GM12878 (cell line): ENCODE data around the gene ATP1A1. TPM values are rescaled to one million over a fixed set of nuclear protein-coding genes. Genes with fewer than 3 reads are reported as not detected.

Experiments
- ATAC-seq: fragments of 200-7000 bp; cut with Tn5 transposase; 3 replicates; pipeline ENCODE4 v1.9.1; 2020; ENCODE audit warnings: mild to moderate bottlenecking, moderate library complexity
- BruUV-seq: library from RNA; stranded (reverse); fragments of 400-500 nt; replicated peaks from 2 replicates; lab custom pipeline; 2021; lab: Mats Ljungman, UMichigan
- CTCF ChIA-PET: fragments of 300-600 bp; sonication (Branson Sonifier 250); formaldehyde crosslinking; extraction: SDS; loops from one replicate; lab custom pipeline; 2021; ENCODE audit warnings: inconsistent platforms; lab: Yijun Ruan, JAX
- POLR2A ChIA-PET: fragments of 350-600 bp; formaldehyde crosslinking; extraction: SDS; loops from one replicate; lab custom pipeline; 2021; ENCODE audit warnings: inconsistent platforms; lab: Charles Lee
- RAD21 ChIA-PET: fragments of 300-600 bp; sonication (Branson Sonifier 250); formaldehyde crosslinking; loops from one replicate; lab custom pipeline; 2023; ENCODE audit warnings: antibody characterized with exemption; ENCODE audit not compliant: unreplicated experiment; lab: Charles Lee
- SMC1A ChIA-PET: fragments of 300-600 bp; sonication (Branson Sonifier 250); formaldehyde crosslinking; loops from one replicate; lab custom pipeline; 2023; ENCODE audit not compliant: unreplicated experiment, uncharacterized antibody; lab: Charles Lee
- DNase-seq: peaks from one replicate; pipeline ENCODE4 v3.0.0-alpha.2; 2011; ENCODE audit warnings: low read depth, low spot score
- FAIRE-seq: peaks from 3 replicates; lab custom pipeline; 2011; peaks lifted over from hg19 to GRCh38; lab: Jason Lieb, UNC
- H2AFZ ChIP-seq: 2 replicates; pipeline ENCODE4 v1.6.0; 2011; ENCODE audit warnings: low read depth, low read length, control low read depth; ENCODE audit not compliant: control insufficient read depth
- H3K27ac ChIP-seq: 2 replicates; pipeline ENCODE4 v1.5.1; 2011; ENCODE audit warnings: control low read depth; ENCODE audit not compliant: control insufficient read depth, insufficient read depth
- H3K27me3 ChIP-seq, 2 experiments: replicated peaks in 1 of 2; 2 replicates each; pipeline versions ENCODE4 v1.6.0 to v1.6.1; 2011; ENCODE audit warnings: low read length in 1 of 2; ENCODE audit not compliant: control insufficient read depth in 2 of 2, insufficient read depth in 2 of 2
- H3K36me3 ChIP-seq, 2 experiments: 2 replicates each; pipeline ENCODE4 v1.5.1; 2011; ENCODE audit warnings: low read length in 1 of 2; ENCODE audit not compliant: control insufficient read depth in 2 of 2, insufficient read depth in 2 of 2
- H3K4me1 ChIP-seq: 2 replicates; pipeline ENCODE4 v1.6.1; 2011; ENCODE audit warnings: mild to moderate bottlenecking, low read length, moderate library complexity, mixed read lengths; ENCODE audit not compliant: control insufficient read depth, insufficient read depth
- H3K4me2 ChIP-seq: 2 replicates; pipeline ENCODE4 v1.6.0; 2011; ENCODE audit warnings: control low read depth; ENCODE audit not compliant: control insufficient read depth, insufficient read depth
- H3K4me3 ChIP-seq: fragments of 200-600 bp; sonication (generic); 2 replicates; pipeline ENCODE4 v1.5.1; 2016
- H3K79me2 ChIP-seq: 2 replicates; pipeline ENCODE4 v1.6.0; 2011; ENCODE audit warnings: low read length; ENCODE audit not compliant: control insufficient read depth, insufficient read depth
- H3K9ac ChIP-seq: 2 replicates; pipeline ENCODE4 v1.8.0; 2011; ENCODE audit warnings: low read length, control low read depth, mixed read lengths; ENCODE audit not compliant: control insufficient read depth, insufficient read depth
- H3K9me3 ChIP-seq: replicated peaks from 3 replicates; pipeline ENCODE4 v1.5.1; 2011; ENCODE audit warnings: mild to moderate bottlenecking, low read length; ENCODE audit not compliant: control insufficient read depth, insufficient read depth
- H4K20me1 ChIP-seq: 2 replicates; pipeline ENCODE4 v1.6.0; 2011; ENCODE audit not compliant: control insufficient read depth, insufficient read depth
- CBX5 ChIP-seq: sonication (generic); IDR thresholded peaks from 2 replicates; pipeline ENCODE4 v1.6.1; 2016; ENCODE audit warnings: low read depth, moderate library complexity, mild to moderate bottlenecking, inconsistent platforms
- CEBPB ChIP-seq, 2 experiments: fragments of 150-350 bp in 1 of 2; IDR thresholded peaks; 2 replicates each; pipeline ENCODE4 v1.6.1; 2012 to 2014; ENCODE audit warnings: low read depth in 2 of 2, low read length in 2 of 2, borderline replicate concordance in 1 of 2, inconsistent platforms in 1 of 2
- EP300 ChIP-seq, 2 experiments: fragments of 150-350 bp in 1 of 2; IDR thresholded peaks; 2 replicates each; pipeline ENCODE4 v1.6.1; 2011 to 2012; ENCODE audit warnings: low read depth in 2 of 2, low read length in 2 of 2, borderline replicate concordance in 1 of 2, improper control_type of control experiment in 1 of 2, inconsistent platforms in 1 of 2; ENCODE audit not compliant: control insufficient read depth in 1 of 2
- GATAD2B ChIP-seq: fragments of 450-650 bp; conservative IDR thresholded peaks from 2 replicates; pipeline ENCODE4 v1.6.1; 2017; ENCODE audit warnings: low read depth, mild to moderate bottlenecking, moderate library complexity
- JUNB ChIP-seq: IDR thresholded peaks from 2 replicates; pipeline ENCODE4 v1.6.1; 2016; ENCODE audit warnings: antibody characterized with exemption, mild to moderate bottlenecking
- POLR2AphosphoS5 ChIP-seq: IDR thresholded peaks from 2 replicates; pipeline ENCODE4 v1.6.1; 2011; ENCODE audit warnings: mild to moderate bottlenecking, low read length, inconsistent platforms
- SMAD5 ChIP-seq: IDR thresholded peaks from 2 replicates; pipeline ENCODE4 v1.6.1; 2016; ENCODE audit warnings: antibody characterized with exemption, low read depth
- SMARCA5 ChIP-seq: fragments of 450-650 bp; IDR thresholded peaks from 2 replicates; pipeline ENCODE4 v1.6.1; 2017; ENCODE audit warnings: mild to moderate bottlenecking
- SREBF2 ChIP-seq: IDR thresholded peaks from 2 replicates; pipeline ENCODE4 v1.6.1; 2012; ENCODE audit warnings: mild to moderate bottlenecking, low read length
- SUZ12 ChIP-seq: fragments of 200-600 bp; sonication (generic); IDR thresholded peaks from one replicate; pipeline ENCODE4 v1.6.1; 2018; ENCODE audit warnings: antibody characterized with exemption, mild to moderate bottlenecking; ENCODE audit not compliant: unreplicated experiment
- ZBTB40 ChIP-seq: fragments of 450-650 bp; IDR thresholded peaks from 2 replicates; pipeline ENCODE4 v1.6.1; 2016; ENCODE audit warnings: mild to moderate bottlenecking, moderate library complexity, borderline replicate concordance
- WGBS: methylation state at CpG from one replicate; pipeline ENCODE4 v1.1.6; 2016; ENCODE audit warnings: low lambda C conversion rate; ENCODE audit not compliant: insufficient replicate concordance, insufficient coverage; ENCODE audit errors: missing lambda C conversion rate; 5-methylcytosine and 5-hydroxymethylcytosine counted together
- in situ Hi-C: fragments of 300-500 bp; cut with MboI; formaldehyde crosslinking; loops from 9 replicates; pipeline ENCODE4 v1.14.3; 2018; ENCODE audit warnings: mixed read lengths
- intact Hi-C: fragments of 100-400 bp; cut with micrococcal nuclease; formaldehyde crosslinking; loops from one replicate; pipeline ENCODE4 v1.14.2; 2022; ENCODE audit not compliant: unreplicated experiment
- polyA plus RNA-seq, 11 experiments: library from polyadenylated mRNA; depleted of rRNA in 4 of 11; unstranded in 6 of 11; stranded (reverse) in 5 of 11; fragments of >200 nt; fragmentation: Nextera tagmentation in 4 of 11; fragmentation: Illumina TruSeq in 1 of 11; extraction: Ambion mirVana in 4 of 11; extraction: Trizol in 1 of 11; gene quantifications; 1 replicate in 1 of 11; 2 replicates in 10 of 11; pipeline versions ENCODE4 v1.2.1 to v1.2.3, GENCODE V29; 2011 to 2016; ENCODE audit warnings: inconsistent platforms in 2 of 11, missing spikeins in 2 of 11, low read depth in 1 of 11
- total RNA-seq, 4 experiments: library from RNA; depleted of rRNA in 3 of 4; stranded (reverse); fragments of >200 nt in 3 of 4; fragmentation: Illumina TruSeq in 1 of 4; extraction: Trizol in 1 of 4; gene quantifications; 2 replicates each; pipeline versions ENCODE4 v1.2.1 to v1.2.3, GENCODE V29; 2013 to 2021

Gene ATP1A1
- total and polyA plus RNA-seq, 10 of the 15 experiments (the other 5 are each of a cell fraction or from before 2014, with no cell fraction given): 113 to 566 (median 313) TPM

- no peak overlapping the region for H3K27ac ChIP-seq
- 100% methylated on average over 2 of the region's 2 CpGs for WGBS
- intact Hi-C loops (no loop called here), in situ Hi-C loops (no loop called here)
- ChIA-PET CTCF (interaction anchor here (1.6 to 4.6 kb wide), 3 partner anchors 9 to 92 kb away, joined by 4 to 19 read pairs (median 8); no protein-coding TSS in a partner anchor), SMC1A (interaction anchor here (1.3 to 2.2 kb wide), 4 partner anchors 11 to 30 kb away, joined by 3 to 7 read pairs (median 5); no protein-coding TSS in a partner anchor), POLR2A (interaction anchor here (0.7 to 1.1 kb wide), 2 partner anchors 13 to 39 kb away, joined by 3 to 4 read pairs; no protein-coding TSS in a partner anchor), RAD21 (interaction anchor here (1.2 kb wide), 1 partner anchor 162 kb away, joined by 3 read pairs; no protein-coding TSS in a partner anchor)
- peaks cover 35 to 69% of the 10 kb centered on the region in 2 experiments for H3K36me3 ChIP-seq
- no peak overlapping the region for H3K4me2 ChIP-seq
- TF ChIP-seq CEBPB (IDR thresholded peaks at IDR 0.05; ENCODE audit: borderline replicate concordance in 1 of 2, low read depth in 2 of 2, low read length in 2 of 2) (no peak), SUZ12 (no peak), CBX5 (no peak), POLR2AphosphoS5 (no peak), SMAD5 (no peak), EP300 (IDR thresholded peaks at IDR 0.05; ENCODE audit: borderline replicate concordance in 1 of 2, control insufficient read depth in 1 of 2, low read depth in 2 of 2, low read length in 2 of 2) (no peak), SREBF2 (no peak), JUNB (no peak), ZBTB40 (no peak), SMARCA5 (no peak), GATAD2B (no peak)
- no peak overlapping the region for H3K9ac ChIP-seq
- H4K20me1 ChIP-seq: no peaks in the 10 kb centered on the region; the same call in 1 of the 2 replicates
- H3K27me3 ChIP-seq: no peaks in the 10 kb centered on the region
- no peak overlapping the region for H3K4me3 ChIP-seq
- BruUV-seq: no TSS peak
- FAIRE-seq: no peak
- no peak overlapping the region for H2AFZ ChIP-seq
- H3K79me2 ChIP-seq: peaks cover 6% of the 10 kb centered on the region
- H3K4me1 ChIP-seq: peaks cover 14% of the 10 kb centered on the region
- ATAC-seq: no peak
- no peaks in the 10 kb centered on the region for H3K9me3 ChIP-seq
- DNase-seq: no peak
These were observed 20.7 kb downstream of the ATP1A1 start for GRCh38 chr1:116393792-116394191.
